ENCODE measurements around the gene STAG1.

- TF ChIP-seq, protein P1, sequence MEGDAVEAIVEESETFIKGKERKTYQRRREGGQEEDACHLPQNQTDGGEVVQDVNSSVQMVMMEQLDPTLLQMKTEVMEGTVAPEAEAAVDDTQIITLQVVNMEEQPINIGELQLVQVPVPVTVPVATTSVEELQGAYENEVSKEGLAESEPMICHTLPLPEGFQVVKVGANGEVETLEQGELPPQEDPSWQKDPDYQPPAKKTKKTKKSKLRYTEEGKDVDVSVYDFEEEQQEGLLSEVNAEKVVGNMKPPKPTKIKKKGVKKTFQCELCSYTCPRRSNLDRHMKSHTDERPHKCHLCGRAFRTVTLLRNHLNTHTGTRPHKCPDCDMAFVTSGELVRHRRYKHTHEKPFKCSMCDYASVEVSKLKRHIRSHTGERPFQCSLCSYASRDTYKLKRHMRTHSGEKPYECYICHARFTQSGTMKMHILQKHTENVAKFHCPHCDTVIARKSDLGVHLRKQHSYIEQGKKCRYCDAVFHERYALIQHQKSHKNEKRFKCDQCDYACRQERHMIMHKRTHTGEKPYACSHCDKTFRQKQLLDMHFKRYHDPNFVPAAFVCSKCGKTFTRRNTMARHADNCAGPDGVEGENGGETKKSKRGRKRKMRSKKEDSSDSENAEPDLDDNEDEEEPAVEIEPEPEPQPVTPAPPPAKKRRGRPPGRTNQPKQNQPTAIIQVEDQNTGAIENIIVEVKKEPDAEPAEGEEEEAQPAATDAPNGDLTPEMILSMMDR (IDR thresholded peaks at IDR 0.05) = no peak; the same call in 1 of the 2 replicates
- TF ChIP-seq, protein P2, sequence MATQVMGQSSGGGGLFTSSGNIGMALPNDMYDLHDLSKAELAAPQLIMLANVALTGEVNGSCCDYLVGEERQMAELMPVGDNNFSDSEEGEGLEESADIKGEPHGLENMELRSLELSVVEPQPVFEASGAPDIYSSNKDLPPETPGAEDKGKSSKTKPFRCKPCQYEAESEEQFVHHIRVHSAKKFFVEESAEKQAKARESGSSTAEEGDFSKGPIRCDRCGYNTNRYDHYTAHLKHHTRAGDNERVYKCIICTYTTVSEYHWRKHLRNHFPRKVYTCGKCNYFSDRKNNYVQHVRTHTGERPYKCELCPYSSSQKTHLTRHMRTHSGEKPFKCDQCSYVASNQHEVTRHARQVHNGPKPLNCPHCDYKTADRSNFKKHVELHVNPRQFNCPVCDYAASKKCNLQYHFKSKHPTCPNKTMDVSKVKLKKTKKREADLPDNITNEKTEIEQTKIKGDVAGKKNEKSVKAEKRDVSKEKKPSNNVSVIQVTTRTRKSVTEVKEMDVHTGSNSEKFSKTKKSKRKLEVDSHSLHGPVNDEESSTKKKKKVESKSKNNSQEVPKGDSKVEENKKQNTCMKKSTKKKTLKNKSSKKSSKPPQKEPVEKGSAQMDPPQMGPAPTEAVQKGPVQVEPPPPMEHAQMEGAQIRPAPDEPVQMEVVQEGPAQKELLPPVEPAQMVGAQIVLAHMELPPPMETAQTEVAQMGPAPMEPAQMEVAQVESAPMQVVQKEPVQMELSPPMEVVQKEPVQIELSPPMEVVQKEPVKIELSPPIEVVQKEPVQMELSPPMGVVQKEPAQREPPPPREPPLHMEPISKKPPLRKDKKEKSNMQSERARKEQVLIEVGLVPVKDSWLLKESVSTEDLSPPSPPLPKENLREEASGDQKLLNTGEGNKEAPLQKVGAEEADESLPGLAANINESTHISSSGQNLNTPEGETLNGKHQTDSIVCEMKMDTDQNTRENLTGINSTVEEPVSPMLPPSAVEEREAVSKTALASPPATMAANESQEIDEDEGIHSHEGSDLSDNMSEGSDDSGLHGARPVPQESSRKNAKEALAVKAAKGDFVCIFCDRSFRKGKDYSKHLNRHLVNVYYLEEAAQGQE (IDR thresholded peaks at IDR 0.05; ENCODE audit: insufficient read depth in 1 of 2, low read depth in 2 of 2, low read length in 1 of 2) = no peak
- TF ChIP-seq POLR2AphosphoS5 (IDR thresholded peaks at IDR 0.05; ENCODE audit: low read depth, low read length) = no peak
These were observed 446.3 kb downstream of the STAG1 start for GRCh38 chr3:136305879-136306278.

All from Panc1 (cell line).